Caco-2 (cell line): Measurements from ENCODE around the gene TTN. TPM values are rescaled to one million over a fixed set of nuclear protein-coding genes. Genes with fewer than 3 reads are reported as not detected.

ENCODE experiments used
- BruUV-seq: library from RNA; stranded (reverse); fragments of 400-500 nt; replicated peaks from 2 replicates; lab custom pipeline; 2021; lab: Mats Ljungman, UMichigan
- CTCF ChIA-PET: fragments of 300-600 bp; sonication (Branson Sonifier 250); formaldehyde crosslinking; loops from one replicate; lab custom pipeline; 2022; ENCODE audit warnings: antibody characterized with exemption; lab: Charles Lee
- POLR2A ChIA-PET: fragments of 300-600 bp; sonication (Branson Sonifier 250); formaldehyde crosslinking; loops from one replicate; lab custom pipeline; 2022; ENCODE audit warnings: antibody characterized with exemption; lab: Charles Lee
- DNase-seq, 2 experiments: peaks; one replicate each; pipeline versions ENCODE4 v3.0.0 to v3.0.0-alpha.2; 2020 to 2022
- H3K27me3 ChIP-seq: replicated peaks from 2 replicates; pipeline ENCODE4 v1.6.0; 2011; ENCODE audit warnings: low read length; ENCODE audit not compliant: control insufficient read depth, insufficient read depth
- H3K36me3 ChIP-seq: 2 replicates; pipeline ENCODE4 v1.5.1; 2011; ENCODE audit warnings: low read length; ENCODE audit not compliant: control insufficient read depth, insufficient read depth
- H3K4me1 ChIP-seq: fragments of 250-450 bp; sonication (Bioruptor Pico); 2 replicates; pipeline ENCODE4 v1.5.1; 2020; ENCODE audit warnings: mild to moderate bottlenecking
- H3K4me3 ChIP-seq: 2 replicates; pipeline ENCODE4 v1.5.1; 2011; ENCODE audit warnings: low read depth, mild to moderate bottlenecking, control low read depth, low read length
- H3K9me3 ChIP-seq: fragments of 250-450 bp; sonication (Bioruptor Pico); 2 replicates; pipeline ENCODE4 v1.5.1; 2020; ENCODE audit warnings: mild to moderate bottlenecking, moderate library complexity
- H3K27ac Mint-ChIP-seq: one replicate; pipeline ENCODE4 v1.8.0; 2022; ENCODE audit warnings: mixed read lengths; ENCODE audit not compliant: unreplicated experiment
- H3K27me3 Mint-ChIP-seq: one replicate; pipeline ENCODE4 v1.8.0; 2022; ENCODE audit warnings: mixed read lengths; ENCODE audit not compliant: insufficient read depth, unreplicated experiment
- H3K36me3 Mint-ChIP-seq: one replicate; pipeline ENCODE4 v1.8.0; 2022; ENCODE audit warnings: mild to moderate bottlenecking, mixed read lengths; ENCODE audit not compliant: insufficient read depth, unreplicated experiment
- H3K4me1 Mint-ChIP-seq: one replicate; pipeline ENCODE4 v1.8.0; 2022; ENCODE audit warnings: low read depth, mixed read lengths; ENCODE audit not compliant: unreplicated experiment
- H3K4me3 Mint-ChIP-seq: one replicate; pipeline ENCODE4 v1.8.0; 2022; ENCODE audit warnings: mild to moderate bottlenecking, moderate library complexity, mixed read lengths; ENCODE audit not compliant: unreplicated experiment
- H3K9me3 Mint-ChIP-seq: one replicate; pipeline ENCODE4 v1.8.0; 2022; ENCODE audit warnings: mixed read lengths; ENCODE audit not compliant: unreplicated experiment
- CTCF ChIP-seq, 2 experiments: fragments of 200-600 bp in 1 of 2; IDR thresholded peaks; 1 replicate in 1 of 2; 2 replicates in 1 of 2; pipeline versions ENCODE4 v1.5.1 to v1.8.0; 2011 to 2022; ENCODE audit warnings: antibody characterized with exemption in 1 of 2, control low read depth in 1 of 2, inconsistent platforms in 1 of 2, low read depth in 1 of 2, low read length in 1 of 2, mild to moderate bottlenecking in 1 of 2, moderate library complexity in 1 of 2; ENCODE audit not compliant: insufficient read depth in 1 of 2, severe bottlenecking in 1 of 2, unreplicated experiment in 1 of 2
- intact Hi-C: fragments of 100-400 bp; cut with micrococcal nuclease; formaldehyde crosslinking; loops from one replicate; pipeline ENCODE4 v1.10.0; 2022; ENCODE audit not compliant: unreplicated experiment
- total RNA-seq: library from RNA; stranded (reverse); gene quantifications from 2 replicates; pipeline ENCODE4 v1.2.3, GENCODE V29; 2022

The TTN gene
- total RNA-seq, 1 experiment from 2014 or later = 9.3 TPM

GRCh38 chr2:178824181-178824580, 17.0 kb upstream of the TTN start:
- H3K4me1 Mint-ChIP-seq = peaks cover 12% of the 10 kb centered on the region
- no peak overlapping the region for H3K27ac Mint-ChIP-seq
- Histone ChIP-seq H3K4me3 (no peak overlapping the region), H3K27me3 (no peaks in the 10 kb centered on the region), H3K36me3 (no peaks in the 10 kb centered on the region), H3K4me1 (peaks cover 5% of the 10 kb centered on the region; the same call in 1 of the 2 replicates), H3K9me3 (no peaks in the 10 kb centered on the region)
- CTCF ChIA-PET = no interaction called here
- no peak for DNase-seq
- POLR2A ChIA-PET = no interaction called here
- TF ChIP-seq CTCF (IDR thresholded peaks at IDR 0.05; ENCODE audit: insufficient read depth in 1 of 2, low read depth in 1 of 2, low read length in 1 of 2, severe bottlenecking in 1 of 2, unreplicated experiment in 1 of 2) = no peak
- no peaks in the 10 kb centered on the region for H3K27me3 Mint-ChIP-seq
- no peaks in the 10 kb centered on the region for H3K36me3 Mint-ChIP-seq
- intact Hi-C loops = no loop called here
- no TSS peak for BruUV-seq
- no peak overlapping the region for H3K4me3 Mint-ChIP-seq
- H3K9me3 Mint-ChIP-seq = no peaks in the 10 kb centered on the region

GRCh38 chr2:178819992-178820391, 12.8 kb upstream of the TTN start:
- Mint-ChIP-seq H3K4me3 (no peak overlapping the region), H3K4me1 (no peaks in the 10 kb centered on the region), H3K27me3 (no peaks in the 10 kb centered on the region), H3K27ac (no peak overlapping the region), H3K9me3 (no peaks in the 10 kb centered on the region), H3K36me3 (no peaks in the 10 kb centered on the region)
- H3K27me3 ChIP-seq = no peaks in the 10 kb centered on the region
- no peak overlapping the region for H3K4me3 ChIP-seq
- intact Hi-C loops = no loop called here
- ChIA-PET POLR2A (no interaction called here), CTCF (no interaction called here)
- no peak for TF ChIP-seq CTCF (IDR thresholded peaks at IDR 0.05; ENCODE audit: insufficient read depth in 1 of 2, low read depth in 1 of 2, low read length in 1 of 2, severe bottlenecking in 1 of 2, unreplicated experiment in 1 of 2)
- BruUV-seq = no TSS peak
- no peaks in the 10 kb centered on the region for H3K36me3 ChIP-seq
- H3K9me3 ChIP-seq = no peaks in the 10 kb centered on the region
- DNase-seq = no peak
- H3K4me1 ChIP-seq = no peaks in the 10 kb centered on the region

- Histone ChIP-seq H3K4me1 (no peaks in the 10 kb centered on the region), H3K36me3 (no peaks in the 10 kb centered on the region), H3K4me3 (no peak overlapping the region), H3K9me3 (no peaks in the 10 kb centered on the region), H3K27me3 (no peaks in the 10 kb centered on the region)
- Mint-ChIP-seq H3K27me3 (no peaks in the 10 kb centered on the region), H3K9me3 (no peaks in the 10 kb centered on the region), H3K36me3 (no peaks in the 10 kb centered on the region), H3K4me1 (no peaks in the 10 kb centered on the region), H3K27ac (no peak overlapping the region), H3K4me3 (no peak overlapping the region)
- no peak for TF ChIP-seq CTCF (IDR thresholded peaks at IDR 0.05; ENCODE audit: insufficient read depth in 1 of 2, low read depth in 1 of 2, low read length in 1 of 2, severe bottlenecking in 1 of 2, unreplicated experiment in 1 of 2)
- POLR2A ChIA-PET = no interaction called here
- no TSS peak for BruUV-seq
- no peak for DNase-seq
- intact Hi-C loops = no loop called here
- CTCF ChIA-PET = no interaction called here
Measured at GRCh38 chr2:178819147-178819875, 12.1 kb upstream of the TTN start.
